Epithelial cell of esophagus (primary cell): ENCODE data around the gene C6orf52.

Experiments used
- DNase-seq: peaks from one replicate; pipeline ENCODE4 v3.0.0; 2010; ENCODE audit warnings: low read depth
- H3K4me3 ChIP-seq: 2 replicates; pipeline ENCODE4 v1.5.1; 2011; ENCODE audit warnings: mild to moderate bottlenecking, low read length, control low read depth
- TF ChIP-seq, protein P1 (sequence below): IDR thresholded peaks from 2 replicates; pipeline ENCODE4 v1.5.1; 2011; ENCODE audit warnings: low read depth, mild to moderate bottlenecking, low read length, control low read depth, inconsistent platforms; ENCODE audit not compliant: insufficient read depth; ENCODE audit errors: missing control alignments

Gene C6orf52

DNA sequence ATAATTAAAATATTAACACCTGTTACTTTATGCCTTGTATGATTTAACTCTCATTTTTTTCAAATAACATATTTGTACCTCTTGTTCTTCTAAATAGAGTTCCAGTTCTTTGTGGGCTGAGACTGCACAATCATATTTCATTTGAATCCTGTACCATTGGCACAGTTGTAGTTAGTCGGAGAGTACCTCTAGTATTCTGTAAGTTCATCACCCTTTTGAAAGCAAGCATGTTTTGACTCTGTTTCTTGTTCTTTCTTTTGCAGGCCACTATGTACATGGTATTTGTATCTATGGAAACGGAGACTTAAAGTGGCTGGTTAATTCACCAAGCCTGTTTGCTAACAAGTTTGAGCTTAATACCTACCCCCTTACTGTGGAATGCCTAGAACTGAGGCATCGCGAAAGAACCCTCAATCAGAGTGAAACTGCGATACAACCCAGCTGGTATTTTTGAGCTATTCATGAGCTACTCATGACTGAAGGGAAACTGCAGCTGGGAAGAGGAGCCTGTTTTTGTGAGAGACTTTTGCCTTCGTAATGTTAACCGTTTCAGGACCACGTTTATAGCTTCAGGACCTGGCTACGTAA, 68.2 kb downstream of the C6orf52 start:
- TF ChIP-seq, protein P1, sequence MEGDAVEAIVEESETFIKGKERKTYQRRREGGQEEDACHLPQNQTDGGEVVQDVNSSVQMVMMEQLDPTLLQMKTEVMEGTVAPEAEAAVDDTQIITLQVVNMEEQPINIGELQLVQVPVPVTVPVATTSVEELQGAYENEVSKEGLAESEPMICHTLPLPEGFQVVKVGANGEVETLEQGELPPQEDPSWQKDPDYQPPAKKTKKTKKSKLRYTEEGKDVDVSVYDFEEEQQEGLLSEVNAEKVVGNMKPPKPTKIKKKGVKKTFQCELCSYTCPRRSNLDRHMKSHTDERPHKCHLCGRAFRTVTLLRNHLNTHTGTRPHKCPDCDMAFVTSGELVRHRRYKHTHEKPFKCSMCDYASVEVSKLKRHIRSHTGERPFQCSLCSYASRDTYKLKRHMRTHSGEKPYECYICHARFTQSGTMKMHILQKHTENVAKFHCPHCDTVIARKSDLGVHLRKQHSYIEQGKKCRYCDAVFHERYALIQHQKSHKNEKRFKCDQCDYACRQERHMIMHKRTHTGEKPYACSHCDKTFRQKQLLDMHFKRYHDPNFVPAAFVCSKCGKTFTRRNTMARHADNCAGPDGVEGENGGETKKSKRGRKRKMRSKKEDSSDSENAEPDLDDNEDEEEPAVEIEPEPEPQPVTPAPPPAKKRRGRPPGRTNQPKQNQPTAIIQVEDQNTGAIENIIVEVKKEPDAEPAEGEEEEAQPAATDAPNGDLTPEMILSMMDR: no peak
- no peak for DNase-seq
- H3K4me3 ChIP-seq: no peak overlapping the region

DNA sequence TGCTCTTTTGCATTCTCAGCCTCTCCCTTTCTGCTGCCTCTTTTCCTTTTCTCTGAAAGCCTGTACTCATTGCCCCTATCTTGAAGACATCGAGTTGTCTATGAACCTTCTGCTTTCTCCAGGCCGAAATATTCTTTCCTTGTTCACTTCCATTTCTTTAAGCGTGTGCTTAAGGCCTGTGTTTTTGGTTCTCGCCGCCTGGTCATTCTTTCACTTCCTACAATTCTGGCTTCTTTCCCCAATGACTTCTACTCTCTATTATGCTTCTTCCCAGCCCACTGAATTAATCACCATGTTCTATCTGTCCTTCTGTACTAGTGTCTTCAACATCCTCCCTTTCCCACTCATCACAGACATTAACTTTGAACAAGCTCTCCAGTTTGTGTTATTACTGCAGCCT, 69.6 kb downstream of the C6orf52 start:
- H3K4me3 ChIP-seq: no peak overlapping the region
- TF ChIP-seq, protein P1: no peak
- DNase-seq: no peak

DNA sequence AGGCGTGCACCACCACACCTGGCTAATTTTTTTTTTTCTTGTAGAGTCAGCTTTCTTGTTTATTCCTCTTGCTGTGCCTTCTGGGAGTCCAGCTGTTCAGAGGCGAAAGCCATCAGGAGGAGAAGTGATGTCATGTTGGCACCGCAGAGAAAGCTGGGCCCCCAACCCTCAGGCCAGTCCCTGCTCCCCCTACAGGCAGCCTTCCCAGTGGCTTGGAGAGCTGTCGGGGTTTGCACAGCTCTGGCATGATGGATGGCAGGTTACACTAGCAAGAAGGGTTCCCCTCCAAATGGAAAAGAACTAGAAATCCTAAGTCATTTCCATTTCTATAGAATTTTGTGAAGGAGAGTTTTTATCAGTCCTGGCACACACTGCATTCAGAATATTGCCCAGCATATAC, 72.6 kb downstream of the C6orf52 start:
- TF ChIP-seq, protein P1: no peak
- no peak overlapping the region for H3K4me3 ChIP-seq
- DNase-seq: no peak
